CD4-positive, alpha-beta T cell (primary cell): ENCODE results near the gene C7. TPM values are rescaled to one million over a fixed set of nuclear protein-coding genes. Genes with fewer than 3 reads are reported as not detected.

Source experiments
- total RNA-seq, 174 experiments: library from RNA in 2 of 174; stranded (reverse) in 2 of 174; gene quantifications; one replicate each; pipeline ENCODE4 v1.2.3 and lab custom pipeline; 2021 to 2026

C7 gene
- total RNA-seq, 2 experiments from 2014 or later: not detected

Other genes starting within 250 kb of the C7 start
- 100 to 1,000 TPM; 352 to 356 TPM for gene PTGER4, start 229.6 kb upstream of the C7 start, total RNA-seq
- gene TTC33, start 153.5 kb upstream of the C7 start, total RNA-seq: 10 to 100 TPM in 1 of 2 experiments, 1 to 10 TPM in 1; 8.7 to 12.0 TPM
- 100 to 1,000 TPM; 102 to 105 TPM for gene PRKAA1, start 111.1 kb upstream of the C7 start, total RNA-seq
- gene RPL37, start 74.3 kb upstream of the C7 start, total RNA-seq: 1,000 to 10,000 TPM; 2,845 to 2,986 TPM
- under 1 TPM; 0.16 to 0.53 TPM for gene CARD6, start 68.1 kb upstream of the C7 start, total RNA-seq
- gene MROH2B, start 161.8 kb downstream of the C7 start, total RNA-seq: not detected